ENCODE results near the gene PRDM5.

The PRDM5 gene

DNA sequence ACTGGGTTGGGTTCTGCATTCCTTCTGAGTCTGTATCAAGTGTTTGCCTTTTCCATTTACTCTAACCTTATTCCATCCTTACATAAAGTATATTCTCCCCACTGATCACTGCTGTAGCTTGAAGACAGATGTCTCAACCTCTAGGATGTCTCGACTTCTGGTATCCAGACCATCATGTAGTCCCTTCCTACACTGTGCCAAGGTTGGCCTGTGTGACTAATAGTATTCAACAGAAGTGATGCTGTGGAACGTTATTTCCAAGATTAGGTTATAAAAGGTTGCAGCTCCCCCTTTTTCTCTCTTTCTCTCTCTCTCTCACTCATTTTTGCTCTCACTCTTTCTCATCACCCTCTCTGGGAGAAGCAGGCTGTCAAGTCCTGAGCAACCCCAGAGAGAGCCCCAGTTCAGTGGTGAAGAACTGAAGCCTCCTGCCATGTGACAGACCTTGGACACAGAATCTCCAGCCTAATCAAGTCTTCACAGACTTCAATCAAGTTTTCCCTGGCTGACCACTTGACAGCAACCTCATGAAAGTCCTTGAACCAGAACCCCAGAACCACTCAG is 75.4 kb downstream of the PRDM5 start:
- H3K27ac ChIP-seq: no peak overlapping the region
- TF ChIP-seq, protein P1, sequence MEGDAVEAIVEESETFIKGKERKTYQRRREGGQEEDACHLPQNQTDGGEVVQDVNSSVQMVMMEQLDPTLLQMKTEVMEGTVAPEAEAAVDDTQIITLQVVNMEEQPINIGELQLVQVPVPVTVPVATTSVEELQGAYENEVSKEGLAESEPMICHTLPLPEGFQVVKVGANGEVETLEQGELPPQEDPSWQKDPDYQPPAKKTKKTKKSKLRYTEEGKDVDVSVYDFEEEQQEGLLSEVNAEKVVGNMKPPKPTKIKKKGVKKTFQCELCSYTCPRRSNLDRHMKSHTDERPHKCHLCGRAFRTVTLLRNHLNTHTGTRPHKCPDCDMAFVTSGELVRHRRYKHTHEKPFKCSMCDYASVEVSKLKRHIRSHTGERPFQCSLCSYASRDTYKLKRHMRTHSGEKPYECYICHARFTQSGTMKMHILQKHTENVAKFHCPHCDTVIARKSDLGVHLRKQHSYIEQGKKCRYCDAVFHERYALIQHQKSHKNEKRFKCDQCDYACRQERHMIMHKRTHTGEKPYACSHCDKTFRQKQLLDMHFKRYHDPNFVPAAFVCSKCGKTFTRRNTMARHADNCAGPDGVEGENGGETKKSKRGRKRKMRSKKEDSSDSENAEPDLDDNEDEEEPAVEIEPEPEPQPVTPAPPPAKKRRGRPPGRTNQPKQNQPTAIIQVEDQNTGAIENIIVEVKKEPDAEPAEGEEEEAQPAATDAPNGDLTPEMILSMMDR (conservative IDR thresholded peaks at IDR 0.05): no peak

DNA sequence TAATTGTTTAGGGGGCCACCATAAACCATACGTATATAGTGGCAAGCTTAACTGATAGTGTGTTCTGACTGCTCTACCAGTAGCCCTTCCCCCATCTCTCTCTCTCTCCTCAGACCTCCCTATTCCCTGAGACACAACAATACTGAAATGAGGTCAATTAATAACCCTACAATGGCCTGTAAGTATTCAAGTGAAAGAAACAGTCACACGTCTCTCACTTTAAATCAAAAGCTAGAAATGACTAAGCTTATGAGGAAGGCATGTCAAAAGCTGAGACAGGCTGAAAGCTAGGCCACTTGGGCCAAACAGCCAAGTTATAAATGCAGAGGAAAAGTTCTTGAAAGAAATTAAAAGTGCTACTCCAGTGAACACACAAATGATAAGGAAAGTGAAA is 78.0 kb downstream of the PRDM5 start:
- TF ChIP-seq, protein P1 (conservative IDR thresholded peaks at IDR 0.05): no peak
- no peak overlapping the region for H3K27ac ChIP-seq

DNA sequence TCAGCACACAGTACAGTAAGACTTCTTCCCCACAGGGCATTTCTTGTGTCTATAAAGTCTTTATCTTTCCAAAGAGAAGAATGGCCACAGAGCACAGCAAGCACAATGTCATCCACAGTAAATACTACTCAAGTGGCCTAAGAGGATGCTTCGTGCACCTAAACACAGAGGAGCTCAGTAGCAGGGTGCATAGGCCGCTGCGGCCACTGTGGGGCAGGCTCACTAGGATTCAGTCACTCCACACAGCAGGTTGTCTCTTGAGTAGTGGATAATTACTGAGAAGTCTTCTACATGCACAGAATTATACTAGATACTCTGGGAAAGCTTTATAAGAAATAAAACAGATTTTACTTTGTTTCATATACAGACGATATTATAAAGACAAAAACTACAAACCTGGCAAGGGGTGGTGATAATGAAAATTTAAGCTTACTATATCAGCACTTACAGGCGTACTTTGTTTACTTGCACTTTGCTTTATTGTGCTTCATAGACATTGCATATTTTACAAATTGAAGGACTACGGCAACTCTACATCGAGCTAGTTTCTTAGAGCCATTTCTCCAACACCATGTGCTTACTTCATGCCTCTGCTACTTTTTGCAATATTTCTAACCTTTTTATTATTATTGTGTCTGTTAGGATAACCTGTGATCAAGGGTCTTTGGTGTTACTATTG is 78.5 kb downstream of the PRDM5 start:
- no peak overlapping the region for H3K27ac ChIP-seq
- TF ChIP-seq, protein P1 (conservative IDR thresholded peaks at IDR 0.05): peak; percentile 33; the same call in 1 of the 2 replicates

DNA sequence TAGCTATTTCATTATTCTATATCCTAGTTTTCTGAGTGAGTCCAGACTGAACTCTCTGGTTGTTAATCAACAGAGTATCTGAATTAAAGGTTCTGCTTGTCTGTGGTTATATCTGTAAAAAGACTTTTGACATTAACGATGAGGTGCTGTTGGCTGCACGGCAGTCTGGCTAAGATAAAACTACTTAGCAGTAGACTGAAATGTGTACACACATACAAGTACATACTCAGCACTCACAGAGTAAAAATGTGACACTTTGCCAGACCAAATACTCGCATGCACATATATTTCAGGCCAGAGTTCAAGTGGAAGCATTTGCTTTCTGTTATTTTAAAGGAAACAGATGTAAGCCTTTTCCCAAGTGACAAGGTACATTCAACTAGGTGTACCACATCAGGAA is 80.5 kb downstream of the PRDM5 start:
- H3K27ac ChIP-seq: no peak overlapping the region
- TF ChIP-seq, protein P1 (conservative IDR thresholded peaks at IDR 0.05): no peak

DNA sequence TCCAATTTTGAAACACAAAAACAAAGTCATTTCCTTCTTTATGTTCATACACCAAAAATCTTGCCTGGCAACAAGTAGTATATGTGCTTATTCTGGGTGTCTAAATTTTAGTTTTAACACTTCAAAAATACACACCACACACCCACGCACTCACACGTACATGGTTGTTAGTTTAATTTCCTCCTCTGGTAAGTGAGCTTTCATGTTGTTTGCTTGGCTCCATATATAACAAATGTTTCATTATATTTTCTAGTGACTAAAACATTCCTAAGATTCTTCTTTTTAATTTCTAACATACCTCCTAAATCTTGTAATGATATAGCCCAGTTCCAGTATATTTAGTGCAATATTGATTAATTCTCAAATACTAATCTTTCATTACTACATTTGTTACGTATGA is 80.9 kb downstream of the PRDM5 start:
- TF ChIP-seq, protein P1 (conservative IDR thresholded peaks at IDR 0.05): no peak
- no peak overlapping the region for H3K27ac ChIP-seq

DNA sequence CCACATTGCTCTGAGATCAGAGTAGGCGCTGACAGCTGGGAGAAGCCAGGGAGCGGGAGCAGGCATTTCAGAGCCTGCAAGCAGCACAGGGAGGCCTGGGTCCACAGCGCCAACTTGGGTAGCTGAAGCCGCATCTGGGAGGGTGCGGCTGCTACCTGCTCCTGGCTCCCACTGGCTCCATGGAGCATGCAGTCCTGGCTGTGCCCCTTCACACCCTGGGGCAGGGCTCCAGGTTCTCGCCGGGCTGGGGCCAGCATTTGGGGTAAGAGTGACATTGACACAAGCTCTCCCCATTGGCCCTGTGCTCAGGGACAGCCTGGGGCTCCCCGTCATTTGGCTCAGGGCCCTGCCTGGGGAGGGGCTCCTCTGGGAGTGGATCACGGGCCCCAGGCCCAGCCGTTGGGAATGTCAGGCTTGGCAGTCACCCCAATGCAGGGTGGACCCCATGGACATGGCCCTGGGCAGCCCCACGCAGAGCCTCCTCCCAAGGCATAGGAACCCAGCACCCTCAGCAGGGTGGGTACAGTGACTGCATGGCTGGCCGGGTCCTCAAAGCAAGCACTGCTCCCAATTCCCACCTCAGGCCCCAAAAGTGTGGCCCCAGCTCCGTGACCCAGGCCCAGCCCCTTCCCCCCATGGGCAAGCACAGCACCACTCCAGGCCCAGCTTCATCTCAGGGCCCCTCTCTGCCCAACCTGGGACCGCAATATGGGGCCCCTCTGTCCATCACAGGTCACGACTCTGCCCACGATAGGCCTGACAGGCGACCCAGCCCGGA is 82.4 kb downstream of the PRDM5 start:
- H3K27ac ChIP-seq: no peak overlapping the region
- TF ChIP-seq, protein P1 (conservative IDR thresholded peaks at IDR 0.05): no peak

DNA sequence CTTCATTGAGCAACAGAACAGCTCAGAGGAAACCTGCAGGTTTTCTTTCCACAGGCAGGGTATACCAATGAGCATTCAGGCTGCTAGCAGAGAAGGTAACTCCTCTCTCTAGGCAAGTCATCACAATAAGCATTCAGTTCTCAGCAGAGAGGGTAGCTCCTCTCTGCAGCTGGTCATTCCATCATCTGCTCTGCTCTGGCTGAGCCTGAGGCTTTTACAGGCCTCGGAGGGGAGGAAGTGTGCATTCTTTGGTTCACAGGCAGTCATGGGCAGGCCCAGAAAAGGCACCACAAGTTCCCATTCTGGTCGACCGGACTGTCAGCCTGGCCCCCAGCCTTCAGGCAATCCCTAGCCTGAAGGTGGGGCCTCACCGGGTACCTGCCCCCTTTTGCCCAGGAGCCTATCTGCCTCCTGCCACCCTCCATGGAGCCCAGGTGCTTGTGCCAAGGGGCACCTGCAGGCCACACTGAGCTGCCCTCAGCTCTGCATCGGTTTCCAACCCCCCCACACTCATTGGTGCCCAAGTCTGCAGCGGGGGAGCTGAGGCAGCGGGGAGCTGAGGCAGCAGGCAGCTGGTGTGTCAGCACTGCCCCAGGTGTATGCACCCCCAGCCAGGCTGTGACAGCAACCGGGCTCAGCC is 83.1 kb downstream of the PRDM5 start:
- H3K27ac ChIP-seq: no peak overlapping the region
- TF ChIP-seq, protein P1 (conservative IDR thresholded peaks at IDR 0.05): no peak

Measured in VCaP (cell line).